Liver (tissue), 9 donors: ENCODE data around the gene TMEM123. TPM values are rescaled to one million over a fixed set of nuclear protein-coding genes. Genes with fewer than 3 reads are reported as not detected.

Experiments
- DNase-seq: peaks from one replicate; pipeline ENCODE4 v3.0.0-alpha.2; 2017; ENCODE audit warnings: low spot score
- H3K27ac ChIP-seq, 2 donors: one replicate each; pipeline ENCODE4 v1.7.0; 2013; ENCODE audit warnings: inconsistent platforms in 2 of 2, low read length in 2 of 2, control low read depth in 1 of 2, low read depth in 1 of 2, mild to moderate bottlenecking in 1 of 2
- H3K27me3 ChIP-seq, 4 donors: one replicate each; pipeline versions ENCODE4 v1.6.1 to v1.7.0; 2013; ENCODE audit warnings: low read length in 3 of 4, inconsistent platforms in 1 of 4, mild to moderate bottlenecking in 1 of 4, moderate library complexity in 1 of 4; ENCODE audit not compliant: control insufficient read depth in 4 of 4, insufficient read depth in 4 of 4
- H3K36me3 ChIP-seq, 4 donors: one replicate each; pipeline versions ENCODE4 v1.6.1 to v1.7.0; 2013; ENCODE audit warnings: low read length in 3 of 4, mild to moderate bottlenecking in 3 of 4, low read depth in 1 of 4, moderate library complexity in 1 of 4; ENCODE audit not compliant: control insufficient read depth in 4 of 4, insufficient read depth in 3 of 4
- H3K4me1 ChIP-seq, 4 donors: one replicate each; pipeline versions ENCODE4 v1.6.1 to v1.7.0; 2013; ENCODE audit warnings: low read length in 3 of 4, mild to moderate bottlenecking in 3 of 4, moderate library complexity in 1 of 4; ENCODE audit not compliant: control insufficient read depth in 4 of 4, insufficient read depth in 4 of 4
- H3K4me3 ChIP-seq, 3 donors: one replicate each; pipeline versions ENCODE4 v1.6.1 to v1.7.0; 2013; ENCODE audit warnings: low read length in 3 of 3, control low read depth in 1 of 3, low read depth in 1 of 3, mild to moderate bottlenecking in 1 of 3
- H3K9ac ChIP-seq, 2 donors: one replicate each; pipeline ENCODE4 v1.7.0; 2013; ENCODE audit warnings: low read length in 2 of 2, mild to moderate bottlenecking in 2 of 2, moderate library complexity in 2 of 2, control low read depth in 1 of 2, low read depth in 1 of 2
- H3K9me3 ChIP-seq, 4 donors: one replicate each; pipeline versions ENCODE4 v1.6.1 to v1.7.0; 2013; ENCODE audit warnings: low read length in 3 of 4; ENCODE audit not compliant: control insufficient read depth in 4 of 4
- ATF3 ChIP-seq: IDR thresholded peaks from 2 replicates; pipeline ENCODE4 v1.6.1; 2016; ENCODE audit warnings: antibody characterized with exemption
- CTCF ChIP-seq: fragments of 150-350 bp; IDR thresholded peaks from 2 replicates; pipeline ENCODE4 v1.5.1; 2017; ENCODE audit warnings: improper control_type of control experiment, low read depth, low read length; ENCODE audit not compliant: missing input control
- EGR1 ChIP-seq, 2 donors: IDR thresholded peaks; 2 replicates each; pipeline ENCODE4 v1.6.1; 2016 to 2018; ENCODE audit warnings: antibody characterized with exemption in 2 of 2, low read depth in 2 of 2
- FOXA1 ChIP-seq: IDR thresholded peaks from 2 replicates; pipeline ENCODE4 v1.6.1; 2016; ENCODE audit warnings: antibody characterized with exemption
- FOXA2 ChIP-seq: IDR thresholded peaks from 2 replicates; pipeline ENCODE4 v1.6.1; 2016; ENCODE audit warnings: antibody characterized with exemption
- GABPA ChIP-seq, 2 donors: IDR thresholded peaks in 1 of 2; conservative IDR thresholded peaks in 1 of 2; 2 replicates each; pipeline ENCODE4 v1.6.1; 2016; ENCODE audit warnings: antibody characterized with exemption in 2 of 2, mild to moderate bottlenecking in 1 of 2, moderate library complexity in 1 of 2
- HNF4A ChIP-seq, 2 donors: conservative IDR thresholded peaks; 2 replicates each; pipeline ENCODE4 v1.6.1; 2016; ENCODE audit warnings: antibody characterized with exemption in 2 of 2, mild to moderate bottlenecking in 2 of 2
- HNF4G ChIP-seq: IDR thresholded peaks from 2 replicates; pipeline ENCODE4 v1.6.1; 2016; ENCODE audit warnings: antibody characterized with exemption
- JUND ChIP-seq, 2 donors: IDR thresholded peaks; 2 replicates each; pipeline ENCODE4 v1.6.1; 2016; ENCODE audit warnings: antibody characterized with exemption in 2 of 2
- MAX ChIP-seq: IDR thresholded peaks from 2 replicates; pipeline ENCODE4 v1.6.1; 2016; ENCODE audit warnings: antibody characterized with exemption
- NR2F2 ChIP-seq: IDR thresholded peaks from 2 replicates; pipeline ENCODE4 v1.6.1; 2016; ENCODE audit warnings: antibody characterized with exemption
- RAD21 ChIP-seq, 2 donors: IDR thresholded peaks; 2 replicates each; pipeline ENCODE4 v1.6.1; 2016; ENCODE audit warnings: antibody characterized with exemption in 2 of 2, mild to moderate bottlenecking in 2 of 2
- REST ChIP-seq: IDR thresholded peaks from 2 replicates; pipeline ENCODE4 v1.6.1; 2016; ENCODE audit warnings: antibody characterized with exemption, mild to moderate bottlenecking
- RXRA ChIP-seq, 2 donors: IDR thresholded peaks; 2 replicates each; pipeline ENCODE4 v1.6.1; 2017 to 2018; ENCODE audit warnings: antibody characterized with exemption in 2 of 2, mild to moderate bottlenecking in 1 of 2
- SP1 ChIP-seq: IDR thresholded peaks from 2 replicates; pipeline ENCODE4 v1.6.1; 2018; ENCODE audit warnings: antibody characterized with exemption, mild to moderate bottlenecking
- TAF1 ChIP-seq: conservative IDR thresholded peaks from 2 replicates; pipeline ENCODE4 v1.6.1; 2016; ENCODE audit warnings: antibody characterized with exemption, mild to moderate bottlenecking
- YY1 ChIP-seq: IDR thresholded peaks from 2 replicates; pipeline ENCODE4 v1.6.1; 2016; ENCODE audit warnings: antibody characterized with exemption, mild to moderate bottlenecking
- ZBTB33 ChIP-seq: IDR thresholded peaks from 2 replicates; pipeline ENCODE4 v1.6.1; 2016; ENCODE audit warnings: antibody characterized with exemption
- WGBS: extraction: QIAGEN DNeasy Blood & Tissue Kit; methylation state at CpG from one replicate; pipeline ENCODE4 v1.1.7; 2013; 5-methylcytosine and 5-hydroxymethylcytosine counted together
- polyA plus RNA-seq, 2 donors: library from polyadenylated mRNA; stranded (reverse) in 1 of 2; unstranded in 1 of 2; fragments of 200-250 nt in 1 of 2; fragments of >200 nt in 1 of 2; fragmentation: Nextera tagmentation in 1 of 2; extraction: Ambion mirVana in 1 of 2; gene quantifications; one replicate each; pipeline versions ENCODE4 v1.2.1 to v1.2.3, GENCODE V29; 2013 to 2015
- total RNA-seq, 2 donors: library from RNA; depleted of rRNA; stranded (reverse); fragments of >200 nt; gene quantifications; one replicate each; pipeline ENCODE4 v1.2.3, GENCODE V29; 2014
- donor health status: healthy.
- donor health status: healthy.
- donor health status: healthy.
- donor health status: healthy.
- donor health status: healthy.

The TMEM123 gene
- total and polyA plus RNA-seq, 4 donors, result 101 to 140 (median 107) TPM

- WGBS, result 75% methylated on average over 4 of the region's 4 CpGs
- H3K4me3 ChIP-seq, result no peak overlapping the region
- no peaks in the 10 kb centered on the region for H3K27me3 ChIP-seq
- peaks cover 2 to 27% (median 13%) of the 10 kb centered on the region in 4 donors for H3K36me3 ChIP-seq
- no peak for DNase-seq
- TF ChIP-seq RAD21 (IDR thresholded peaks at IDR 0.05), result no peak
- TF ChIP-seq YY1, result no peak
- TF ChIP-seq EGR1 (IDR thresholded peaks at IDR 0.05; ENCODE audit: low read depth in 2 of 2), result no peak
- no peak for TF ChIP-seq SP1
- TF ChIP-seq MAX, result no peak
- no peak for TF ChIP-seq JUND (IDR thresholded peaks at IDR 0.05)
- TF ChIP-seq REST, result no peak
- TF ChIP-seq GABPA (IDR thresholded peaks at IDR 0.05 in 1 of 2, conservative IDR thresholded peaks at IDR 0.05 in 1 of 2), result no peak
- TF ChIP-seq HNF4G, result no peak
- TF ChIP-seq ZBTB33, result no peak
- TF ChIP-seq CTCF, result no peak
- TF ChIP-seq TAF1, result no peak
- no peak for TF ChIP-seq ATF3
- no peak for TF ChIP-seq FOXA1
- no peak for TF ChIP-seq FOXA2
- TF ChIP-seq HNF4A (conservative IDR thresholded peaks at IDR 0.05), result no peak
- TF ChIP-seq NR2F2, result no peak
- no peak for TF ChIP-seq RXRA (IDR thresholded peaks at IDR 0.05)
- no peak overlapping the region for H3K27ac ChIP-seq
- H3K9ac ChIP-seq, result no peak overlapping the region
- H3K9me3 ChIP-seq, result no peaks in the 10 kb centered on the region
- no peaks in the 10 kb centered on the region for H3K4me1 ChIP-seq
Observed at GRCh38 chr11:102389253-102389652, 63.3 kb downstream of the TMEM123 start.
